GM21825 (cell line): ENCODE measurements around the gene UNC93B1.
"Not testable (repeated sequence)": the region's sequence is repeated elsewhere in the genome, so short reads cannot be mapped to it uniquely, and the experiment has no call there.

ENCODE experiments used
- ATAC-seq: cut with Tn5 transposase; IDR thresholded peaks from one replicate; pipeline ENCODE4 v1.9.1; 2021; ENCODE audit warnings: mild to moderate bottlenecking, moderate library complexity; ENCODE audit not compliant: unreplicated experiment

UNC93B1 gene

DNA sequence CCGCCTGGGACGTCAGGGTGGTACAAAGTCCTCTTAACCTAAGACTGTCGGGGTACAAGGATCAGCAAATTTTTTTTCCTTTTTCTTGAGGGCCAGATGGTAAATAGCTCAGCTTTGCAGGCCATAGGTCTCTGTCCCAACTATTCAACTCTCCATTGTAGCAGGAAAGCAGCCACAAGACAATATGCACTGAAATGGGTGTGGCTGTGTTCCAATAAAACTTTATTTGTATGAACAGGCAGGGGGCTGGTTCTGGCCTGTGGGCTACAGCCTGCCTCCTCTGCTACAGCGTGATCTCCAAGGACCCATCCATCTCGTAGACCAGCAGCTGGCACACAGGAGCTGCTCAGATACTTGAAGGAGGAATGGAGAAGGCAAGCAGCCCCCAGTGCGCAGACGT is 56.1 kb downstream of the UNC93B1 start:
- ATAC-seq = not testable (repeated sequence)

GRCh38 chr11:67946403-67946802 is 57.5 kb downstream of the UNC93B1 start:
- not testable (repeated sequence) for ATAC-seq

GRCh38 chr11:67943406-67943805 is 60.5 kb downstream of the UNC93B1 start:
- ATAC-seq = not testable (repeated sequence)
